Measurements from ENCODE around the gene TSPAN1.

- TF ChIP-seq POLR2A (IDR thresholded peaks at IDR 0.05; ENCODE audit: low read length): no peak
- no peak for TF ChIP-seq GATA1 (IDR thresholded peaks at IDR 0.05; ENCODE audit: low read depth, low read length)
Observed at GRCh38 chr1:46137916-46138315, 37.0 kb upstream of the TSPAN1 start.

Measured in erythroblast (primary cell).